ENCODE measurements around the gene DOCK3. TPM values are rescaled to one million over a fixed set of nuclear protein-coding genes. Genes with fewer than 3 reads are reported as not detected.
"Not testable (repeated sequence)": the region's sequence is repeated elsewhere in the genome, so short reads cannot be mapped to it uniquely, and the experiment has no call there.

The DOCK3 gene
- total RNA-seq, 2 experiments from 2014 or later, result 0.93 to 1.1 TPM

GRCh38 chr3:51123531-51123930, 448.8 kb downstream of the DOCK3 start:
- H3K9me3 Mint-ChIP-seq, result peaks cover 13% of the 10 kb centered on the region
- intact Hi-C loops (cut with DNase I, micrococcal nuclease), result no loop called here
- no peak overlapping the region for H3K27ac Mint-ChIP-seq
- Histone ChIP-seq H3K4me3 (ENCODE audit: low read length) (no peak overlapping the region), H3K9me3 (ENCODE audit: control insufficient read depth in 1 of 2, insufficient read depth in 1 of 2, low read length in 2 of 2) (peaks cover 0 to 3% of the 10 kb centered on the region in 2 experiments), H3K4me1 (ENCODE audit: insufficient read depth, low read length) (no peaks in the 10 kb centered on the region), H3K27ac (ENCODE audit: low read depth in 1 of 2, low read length in 2 of 2) (no peak overlapping the region), H3K27me3 (ENCODE audit: control insufficient read depth in 1 of 2, insufficient read depth in 2 of 2, low read length in 2 of 2) (peaks cover 0 to 5% of the 10 kb centered on the region in 2 experiments), H3K36me3 (ENCODE audit: insufficient read depth, low read length) (no peaks in the 10 kb centered on the region)
- TF ChIP-seq, protein P1, sequence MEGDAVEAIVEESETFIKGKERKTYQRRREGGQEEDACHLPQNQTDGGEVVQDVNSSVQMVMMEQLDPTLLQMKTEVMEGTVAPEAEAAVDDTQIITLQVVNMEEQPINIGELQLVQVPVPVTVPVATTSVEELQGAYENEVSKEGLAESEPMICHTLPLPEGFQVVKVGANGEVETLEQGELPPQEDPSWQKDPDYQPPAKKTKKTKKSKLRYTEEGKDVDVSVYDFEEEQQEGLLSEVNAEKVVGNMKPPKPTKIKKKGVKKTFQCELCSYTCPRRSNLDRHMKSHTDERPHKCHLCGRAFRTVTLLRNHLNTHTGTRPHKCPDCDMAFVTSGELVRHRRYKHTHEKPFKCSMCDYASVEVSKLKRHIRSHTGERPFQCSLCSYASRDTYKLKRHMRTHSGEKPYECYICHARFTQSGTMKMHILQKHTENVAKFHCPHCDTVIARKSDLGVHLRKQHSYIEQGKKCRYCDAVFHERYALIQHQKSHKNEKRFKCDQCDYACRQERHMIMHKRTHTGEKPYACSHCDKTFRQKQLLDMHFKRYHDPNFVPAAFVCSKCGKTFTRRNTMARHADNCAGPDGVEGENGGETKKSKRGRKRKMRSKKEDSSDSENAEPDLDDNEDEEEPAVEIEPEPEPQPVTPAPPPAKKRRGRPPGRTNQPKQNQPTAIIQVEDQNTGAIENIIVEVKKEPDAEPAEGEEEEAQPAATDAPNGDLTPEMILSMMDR (IDR thresholded peaks at IDR 0.05), result no peak
- no peak for ATAC-seq (ENCODE audit: poor library complexity)
- no peaks in the 10 kb centered on the region for H3K36me3 Mint-ChIP-seq (ENCODE audit: low read depth)
- H3K27me3 Mint-ChIP-seq, result peaks cover 9% of the 10 kb centered on the region
- no peak overlapping the region for H3K4me3 Mint-ChIP-seq
- H3K4me1 Mint-ChIP-seq (ENCODE audit: low read depth), result no peaks in the 10 kb centered on the region
- POLR2A ChIA-PET, result no interaction called here
- CTCF ChIA-PET, result interaction anchor here (0.6 kb wide), 1 partner anchor 18 kb away, joined by 3 read pairs; no protein-coding TSS in a partner anchor
- no peak for DNase-seq

DNA sequence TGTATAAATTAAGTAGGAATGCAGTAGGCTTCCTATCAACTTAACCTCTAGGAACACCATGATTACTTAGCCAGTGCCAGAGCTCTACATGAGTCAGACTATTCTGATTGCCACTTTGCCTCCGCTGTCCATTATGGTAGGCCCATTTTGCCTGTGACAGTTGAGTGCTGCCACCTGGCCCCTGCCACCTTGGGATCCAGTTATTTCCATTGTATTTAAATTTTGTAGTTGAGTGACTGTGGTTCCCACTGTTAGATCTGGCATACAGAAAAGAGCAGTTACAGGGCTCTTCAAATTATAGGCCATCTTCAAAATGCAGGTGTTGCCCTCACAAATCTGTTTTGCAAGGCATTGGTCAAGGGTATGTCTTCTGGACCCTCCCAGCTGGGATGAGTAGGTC, 456.9 kb downstream of the DOCK3 start:
- ATAC-seq (ENCODE audit: poor library complexity); H3K4me3 ChIP-seq (ENCODE audit: low read length); POLR2A ChIA-PET; H3K36me3 ChIP-seq (ENCODE audit: insufficient read depth, low read length); H3K27me3 Mint-ChIP-seq; H3K27ac ChIP-seq (ENCODE audit: low read depth in 1 of 2, low read length in 2 of 2); H3K4me3 Mint-ChIP-seq; H3K4me1 Mint-ChIP-seq (ENCODE audit: low read depth); H3K4me1 ChIP-seq (ENCODE audit: insufficient read depth, low read length); CTCF ChIA-PET; H3K27me3 ChIP-seq (ENCODE audit: control insufficient read depth in 1 of 2, insufficient read depth in 2 of 2, low read length in 2 of 2); H3K36me3 Mint-ChIP-seq (ENCODE audit: low read depth); DNase-seq; H3K27ac Mint-ChIP-seq; intact Hi-C loops (cut with DNase I, micrococcal nuclease): not testable (repeated sequence)
- peaks cover 5 to 10% of the 10 kb centered on the region in 2 experiments for H3K9me3 ChIP-seq (ENCODE audit: control insufficient read depth in 1 of 2, insufficient read depth in 1 of 2, low read length in 2 of 2)
- peaks cover 14% of the 10 kb centered on the region for H3K9me3 Mint-ChIP-seq

DNA sequence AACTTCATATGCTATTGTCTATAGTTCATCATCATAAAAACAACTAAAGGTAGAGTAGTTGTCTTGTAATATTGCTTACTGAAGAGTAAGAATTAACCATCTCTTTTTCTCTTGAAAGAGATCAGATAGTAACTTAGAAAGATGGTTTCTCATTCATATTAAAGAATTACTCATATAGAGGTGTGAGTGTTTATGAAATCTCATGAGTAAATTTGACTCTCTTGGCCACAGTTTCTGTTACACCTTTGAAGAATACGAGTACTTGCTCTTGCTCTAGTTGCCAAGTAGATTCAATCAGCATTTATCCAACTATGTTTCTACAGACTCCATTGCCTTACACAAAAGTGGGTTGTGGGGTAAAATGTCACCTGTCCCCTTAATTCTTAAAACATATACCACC, 463.0 kb downstream of the DOCK3 start:
- H3K27me3 ChIP-seq (ENCODE audit: control insufficient read depth in 1 of 2, insufficient read depth in 2 of 2, low read length in 2 of 2), result no peaks in the 10 kb centered on the region
- TF ChIP-seq, protein P1 (IDR thresholded peaks at IDR 0.05), result no peak
- H3K4me3 Mint-ChIP-seq, result no peak overlapping the region
- H3K27ac Mint-ChIP-seq, result no peak overlapping the region
- no peaks in the 10 kb centered on the region for H3K9me3 ChIP-seq (ENCODE audit: control insufficient read depth in 1 of 2, insufficient read depth in 1 of 2, low read length in 2 of 2)
- no peak overlapping the region for H3K4me3 ChIP-seq (ENCODE audit: low read length)
- no peak for ATAC-seq (ENCODE audit: poor library complexity)
- H3K9me3 Mint-ChIP-seq, result peaks cover 3% of the 10 kb centered on the region
- H3K4me1 ChIP-seq (ENCODE audit: insufficient read depth, low read length), result no peaks in the 10 kb centered on the region
- H3K36me3 Mint-ChIP-seq (ENCODE audit: low read depth), result no peaks in the 10 kb centered on the region
- POLR2A ChIA-PET, result no interaction called here
- peaks cover 13% of the 10 kb centered on the region for H3K4me1 Mint-ChIP-seq (ENCODE audit: low read depth)
- DNase-seq, result no peak
- CTCF ChIA-PET, result no interaction called here
- no peaks in the 10 kb centered on the region for H3K27me3 Mint-ChIP-seq
- H3K36me3 ChIP-seq (ENCODE audit: insufficient read depth, low read length), result no peaks in the 10 kb centered on the region
- intact Hi-C loops (cut with DNase I, micrococcal nuclease), result no loop called here
- H3K27ac ChIP-seq (ENCODE audit: low read depth in 1 of 2, low read length in 2 of 2), result no peak overlapping the region

- Mint-ChIP-seq H3K27me3 (no peaks in the 10 kb centered on the region), H3K36me3 (ENCODE audit: low read depth) (no peaks in the 10 kb centered on the region), H3K9me3 (peaks cover 3% of the 10 kb centered on the region), H3K27ac (no peak overlapping the region), H3K4me3 (no peak overlapping the region), H3K4me1 (ENCODE audit: low read depth) (peaks cover 13% of the 10 kb centered on the region)
- ATAC-seq (ENCODE audit: poor library complexity) (no peak), DNase-seq (no peak)
- ChIA-PET CTCF (no interaction called here), POLR2A (no interaction called here)
- H3K9me3 ChIP-seq (ENCODE audit: control insufficient read depth in 1 of 2, insufficient read depth in 1 of 2, low read length in 2 of 2), result no peaks in the 10 kb centered on the region
- TF ChIP-seq, protein P1 (IDR thresholded peaks at IDR 0.05), result no peak
- H3K36me3 ChIP-seq (ENCODE audit: insufficient read depth, low read length), result no peaks in the 10 kb centered on the region
- no peaks in the 10 kb centered on the region for H3K4me1 ChIP-seq (ENCODE audit: insufficient read depth, low read length)
- no peak overlapping the region for H3K27ac ChIP-seq (ENCODE audit: low read depth in 1 of 2, low read length in 2 of 2)
- intact Hi-C loops (cut with DNase I, micrococcal nuclease), result no loop called here
- no peaks in the 10 kb centered on the region for H3K27me3 ChIP-seq (ENCODE audit: control insufficient read depth in 1 of 2, insufficient read depth in 2 of 2, low read length in 2 of 2)
- H3K4me3 ChIP-seq (ENCODE audit: low read length), result no peak overlapping the region
Measured at GRCh38 chr3:51139616-51140015, 464.9 kb downstream of the DOCK3 start.
